ENCODE results near the gene ATP10B.

- no peak for TF ChIP-seq TAF1 (IDR thresholded peaks at IDR 0.05; ENCODE audit: borderline replicate concordance, insufficient read depth, low read length)
- TF ChIP-seq SIN3A (IDR thresholded peaks at IDR 0.05; ENCODE audit: borderline replicate concordance, insufficient read depth, low read length): no peak
- TF ChIP-seq, protein P1, sequence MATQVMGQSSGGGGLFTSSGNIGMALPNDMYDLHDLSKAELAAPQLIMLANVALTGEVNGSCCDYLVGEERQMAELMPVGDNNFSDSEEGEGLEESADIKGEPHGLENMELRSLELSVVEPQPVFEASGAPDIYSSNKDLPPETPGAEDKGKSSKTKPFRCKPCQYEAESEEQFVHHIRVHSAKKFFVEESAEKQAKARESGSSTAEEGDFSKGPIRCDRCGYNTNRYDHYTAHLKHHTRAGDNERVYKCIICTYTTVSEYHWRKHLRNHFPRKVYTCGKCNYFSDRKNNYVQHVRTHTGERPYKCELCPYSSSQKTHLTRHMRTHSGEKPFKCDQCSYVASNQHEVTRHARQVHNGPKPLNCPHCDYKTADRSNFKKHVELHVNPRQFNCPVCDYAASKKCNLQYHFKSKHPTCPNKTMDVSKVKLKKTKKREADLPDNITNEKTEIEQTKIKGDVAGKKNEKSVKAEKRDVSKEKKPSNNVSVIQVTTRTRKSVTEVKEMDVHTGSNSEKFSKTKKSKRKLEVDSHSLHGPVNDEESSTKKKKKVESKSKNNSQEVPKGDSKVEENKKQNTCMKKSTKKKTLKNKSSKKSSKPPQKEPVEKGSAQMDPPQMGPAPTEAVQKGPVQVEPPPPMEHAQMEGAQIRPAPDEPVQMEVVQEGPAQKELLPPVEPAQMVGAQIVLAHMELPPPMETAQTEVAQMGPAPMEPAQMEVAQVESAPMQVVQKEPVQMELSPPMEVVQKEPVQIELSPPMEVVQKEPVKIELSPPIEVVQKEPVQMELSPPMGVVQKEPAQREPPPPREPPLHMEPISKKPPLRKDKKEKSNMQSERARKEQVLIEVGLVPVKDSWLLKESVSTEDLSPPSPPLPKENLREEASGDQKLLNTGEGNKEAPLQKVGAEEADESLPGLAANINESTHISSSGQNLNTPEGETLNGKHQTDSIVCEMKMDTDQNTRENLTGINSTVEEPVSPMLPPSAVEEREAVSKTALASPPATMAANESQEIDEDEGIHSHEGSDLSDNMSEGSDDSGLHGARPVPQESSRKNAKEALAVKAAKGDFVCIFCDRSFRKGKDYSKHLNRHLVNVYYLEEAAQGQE (IDR thresholded peaks at IDR 0.05; ENCODE audit: insufficient read depth in 1 of 2, low read depth in 2 of 2, low read length in 2 of 2): no peak
These were observed 330.7 kb downstream of the ATP10B start for GRCh38 chr5:160521392-160521663.

All from PFSK-1 (cell line).